ENCODE measurements around the gene VWA7.
A peak's percentile ranks its signal among the peaks of the same experiment; 100 is the strongest.

The VWA7 gene

GRCh38 chr6:31729979-31730630, 47.0 kb downstream of the VWA7 start:
- peak in 1 of 2 donors; percentile 50 for DNase-seq (ENCODE audit: low read depth in 2 of 2)

DNA sequence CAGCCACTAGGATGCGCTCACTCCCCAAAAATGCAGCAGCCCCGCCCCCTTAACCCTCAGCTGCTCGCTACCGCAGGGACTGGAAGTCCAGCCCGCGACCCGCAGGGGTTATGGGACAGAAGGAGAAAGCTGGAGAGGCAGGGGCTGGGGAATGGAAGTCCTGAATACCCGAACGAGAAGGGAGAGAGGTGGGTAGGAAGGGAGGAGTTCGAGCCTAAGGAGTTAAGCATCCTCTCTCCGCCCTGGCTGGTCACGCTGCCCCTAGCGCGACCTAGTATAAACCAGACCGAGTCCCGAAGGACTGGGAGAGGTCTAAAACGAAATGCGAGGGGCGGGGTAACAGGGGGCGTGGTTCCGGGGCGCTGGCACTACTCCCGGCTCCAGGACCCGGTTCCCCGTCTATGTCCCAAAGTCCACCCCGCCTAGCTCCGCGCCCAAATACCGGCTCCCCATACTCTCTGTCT, 47.6 kb downstream of the VWA7 start:
- DNase-seq (ENCODE audit: low read depth in 2 of 2), result peak; percentile 60

DNA sequence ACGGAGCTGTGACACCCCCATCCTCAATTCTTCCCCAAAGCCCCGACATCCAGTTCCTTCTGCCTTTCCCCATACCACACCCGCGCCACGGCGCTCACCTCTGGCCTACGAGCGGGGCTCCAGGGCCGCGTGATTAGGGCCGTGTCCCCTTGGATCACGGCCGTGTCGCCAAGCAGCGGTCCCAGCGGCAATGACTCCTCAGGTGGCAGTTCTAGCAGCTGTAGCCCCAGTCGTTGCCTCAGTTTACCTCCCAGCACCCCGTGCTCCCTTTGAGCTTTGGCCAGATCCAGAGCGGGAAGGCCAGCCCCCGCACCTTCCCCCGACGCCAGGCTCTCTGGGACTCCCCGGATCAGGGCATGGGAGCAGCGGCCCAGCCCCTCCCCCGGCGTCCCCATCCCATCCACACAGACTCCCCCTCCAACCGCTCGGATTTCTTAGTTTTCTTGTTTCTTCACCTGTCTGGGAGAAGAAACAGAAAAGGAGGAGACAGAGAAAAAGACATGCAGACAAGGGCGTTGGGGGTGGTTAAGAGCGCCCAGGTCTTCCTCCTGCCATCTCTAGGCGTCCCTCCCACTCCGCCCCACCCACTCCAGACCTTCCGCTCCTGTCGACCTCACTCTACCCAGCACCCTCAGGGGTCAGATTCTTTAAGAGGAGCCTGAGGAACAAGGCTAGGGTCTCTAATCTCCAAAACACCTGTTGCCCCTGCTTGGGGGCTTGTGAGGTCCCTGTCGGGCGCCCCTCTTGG, 48.2 kb downstream of the VWA7 start, which contains the start of gene DDAH2:
Gene DDAH2 (minus strand): TSS at position 533 of the 748 bp plus-strand sequence. CDS start 138 bp downstream, at position 395.
- no peak for DNase-seq (ENCODE audit: low read depth in 2 of 2)

DNA sequence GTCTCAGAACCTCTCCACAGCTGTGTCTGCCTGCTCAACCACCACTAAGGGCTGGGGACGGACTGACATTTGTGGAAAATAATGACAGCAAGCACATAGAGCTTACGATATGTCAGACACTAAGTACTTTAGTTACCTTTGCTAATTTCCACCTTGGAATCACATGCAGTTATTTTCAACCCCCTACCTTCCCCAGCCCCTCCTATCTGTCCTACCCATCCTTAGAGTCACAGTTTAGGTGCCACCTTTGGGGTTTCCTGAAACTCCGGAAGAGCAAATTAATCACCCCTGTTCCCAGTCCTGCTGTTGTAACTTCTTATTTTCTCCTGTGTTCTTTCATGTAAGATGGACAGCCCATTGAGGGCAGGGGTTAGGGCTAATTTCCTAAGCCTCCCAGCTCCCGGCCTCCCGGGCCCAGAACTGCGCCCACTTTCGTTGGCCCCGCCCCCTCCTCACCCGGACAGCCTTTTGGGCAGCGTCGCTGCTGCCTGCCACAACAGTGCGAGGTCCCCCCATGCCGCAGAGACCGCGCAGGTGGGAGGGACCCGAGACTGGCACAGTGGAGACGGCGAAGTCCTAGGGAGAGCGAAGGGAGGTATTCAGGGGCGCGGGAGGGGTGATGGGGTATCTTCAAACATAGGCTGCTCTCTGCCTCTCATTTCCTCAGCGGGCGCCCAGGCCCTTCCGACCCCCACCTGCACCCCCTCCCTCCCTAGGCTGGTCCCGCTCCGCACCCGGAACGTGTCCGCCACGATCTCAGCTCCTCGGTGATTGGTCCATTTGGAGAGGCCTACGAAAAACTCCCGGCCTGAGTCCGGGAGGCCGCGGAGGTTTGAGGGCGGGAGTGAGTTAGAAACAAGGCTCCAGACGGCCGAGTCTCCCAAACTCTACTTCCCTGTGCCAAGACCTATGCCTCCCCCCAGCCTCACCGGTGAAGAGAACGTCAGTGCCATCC, 49.1 kb downstream of the VWA7 start:
- DNase-seq (ENCODE audit: low read depth in 2 of 2), result no peak

GRCh38 chr6:31727034-31727716, 50.0 kb downstream of the VWA7 start:
- no peak for DNase-seq (ENCODE audit: low read depth in 2 of 2)

- no peak for DNase-seq (ENCODE audit: low read depth in 2 of 2)
Observed at GRCh38 chr6:31725502-31726350, 51.4 kb downstream of the VWA7 start.

GRCh38 chr6:31723980-31724691, 53.0 kb downstream of the VWA7 start:
- no peak for DNase-seq (ENCODE audit: low read depth in 2 of 2)

DNA sequence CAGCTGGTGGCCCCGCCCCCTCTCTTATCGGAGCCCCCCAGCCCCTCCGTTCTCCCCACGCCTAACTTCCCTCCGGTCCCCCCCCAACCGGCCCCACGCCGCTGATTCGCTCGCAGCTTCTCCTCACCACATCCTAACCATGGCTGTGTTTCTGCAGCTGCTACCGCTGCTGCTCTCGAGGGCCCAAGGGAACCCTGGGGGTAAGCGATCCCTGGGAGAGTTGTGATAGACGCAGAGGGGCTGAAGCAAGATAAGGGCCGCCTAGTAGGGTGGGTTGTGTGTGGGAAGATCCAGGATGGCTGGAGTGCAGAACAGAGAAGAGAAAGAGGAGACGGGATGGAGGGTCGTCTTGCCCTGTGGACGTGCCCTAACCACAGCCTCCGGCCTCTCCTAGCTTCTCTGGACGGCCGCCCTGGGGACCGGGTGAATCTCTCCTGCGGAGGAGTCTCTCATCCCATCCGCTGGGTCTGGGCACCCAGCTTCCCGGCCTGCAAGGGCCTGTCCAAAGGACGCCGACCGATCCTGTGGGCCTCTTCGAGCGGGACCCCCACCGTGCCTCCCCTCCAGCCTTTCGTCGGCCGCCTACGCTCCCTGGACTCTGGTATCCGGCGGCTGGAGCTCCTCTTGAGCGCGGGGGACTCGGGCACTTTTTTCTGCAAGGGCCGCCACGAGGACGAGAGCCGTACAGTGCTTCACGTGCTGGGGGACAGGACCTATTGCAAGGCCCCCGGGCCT, 53.7 kb downstream of the VWA7 start, which contains the start of gene MPIG6B:
Gene MPIG6B (plus strand): TSS at position 129 of the 735 bp plus-strand sequence. CDS start 11 bp downstream, at position 140.
- DNase-seq (ENCODE audit: low read depth in 2 of 2), result no peak

GRCh38 chr6:31722173-31722572, 55.0 kb downstream of the VWA7 start:
- no peak for DNase-seq (ENCODE audit: low read depth in 2 of 2)

DNA sequence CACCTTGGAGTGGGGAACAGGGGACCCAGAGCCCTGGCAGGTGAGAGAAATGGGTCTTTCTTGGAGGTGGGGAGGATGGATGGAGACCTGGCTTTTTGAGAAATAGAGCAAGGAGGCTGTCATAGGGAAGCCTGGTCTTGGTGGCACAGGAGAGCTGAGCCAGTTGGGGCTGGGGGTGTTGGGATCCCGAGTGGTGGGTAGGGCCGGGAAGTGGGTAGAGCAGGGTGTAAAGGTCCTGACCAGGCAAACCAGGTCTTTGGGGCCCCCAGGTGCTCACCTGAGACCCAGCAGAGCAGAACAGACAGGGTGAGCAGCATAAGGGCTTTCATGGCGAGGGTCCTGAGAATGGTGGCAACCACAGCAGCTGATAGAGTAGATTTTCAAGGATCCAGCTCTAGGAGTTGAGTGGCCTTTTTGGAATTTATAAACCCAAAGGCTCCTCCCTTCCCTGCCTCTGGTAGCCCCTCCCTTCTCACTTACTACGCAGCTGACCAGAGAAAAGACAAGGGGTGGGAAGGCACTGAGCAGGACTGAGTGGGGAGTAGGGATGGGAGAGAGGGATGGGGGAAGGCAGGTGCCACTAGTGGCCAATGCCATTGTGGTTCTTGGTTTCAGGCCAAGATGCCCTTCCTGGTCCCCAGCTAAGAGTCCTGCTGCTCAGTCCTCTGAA, 55.6 kb downstream of the VWA7 start, which contains the start of gene LY6G6C:
Gene LY6G6C (minus strand): TSS at position 396 of the 670 bp plus-strand sequence. CDS start 67 bp downstream, at position 329.
- DNase-seq (ENCODE audit: low read depth in 2 of 2), result no peak

DNA sequence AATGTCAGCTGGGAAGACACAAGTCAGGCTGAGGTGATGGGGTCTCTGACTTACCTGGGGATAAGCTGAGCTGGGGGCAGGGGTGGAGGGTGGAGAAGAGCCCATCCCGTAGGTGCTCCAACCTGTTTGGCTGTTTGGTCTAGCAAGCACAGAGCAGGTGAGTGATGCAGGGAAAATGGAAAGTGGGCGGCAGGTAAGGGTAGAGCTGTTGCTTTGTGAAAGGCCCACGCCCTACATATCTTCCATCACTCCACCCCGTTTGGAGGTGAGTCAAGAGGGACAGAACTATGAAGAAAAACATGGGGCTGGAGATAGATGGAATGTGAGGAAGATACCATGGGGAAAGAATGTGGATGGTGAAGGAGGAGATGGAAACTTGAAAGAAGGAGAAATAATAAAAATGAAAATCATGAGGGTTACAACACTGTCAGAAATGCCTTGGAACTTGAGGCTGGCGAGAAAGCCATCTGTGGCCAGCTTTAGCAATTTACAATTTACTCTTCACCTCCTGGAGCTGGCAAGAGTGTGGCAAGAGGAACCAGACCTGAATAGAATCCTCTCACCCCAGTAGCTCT, 56.8 kb downstream of the VWA7 start:
- no peak for DNase-seq (ENCODE audit: low read depth in 2 of 2)

GRCh38 chr6:31719001-31719400, 58.1 kb downstream of the VWA7 start:
- no peak for DNase-seq (ENCODE audit: low read depth in 2 of 2)

DNA sequence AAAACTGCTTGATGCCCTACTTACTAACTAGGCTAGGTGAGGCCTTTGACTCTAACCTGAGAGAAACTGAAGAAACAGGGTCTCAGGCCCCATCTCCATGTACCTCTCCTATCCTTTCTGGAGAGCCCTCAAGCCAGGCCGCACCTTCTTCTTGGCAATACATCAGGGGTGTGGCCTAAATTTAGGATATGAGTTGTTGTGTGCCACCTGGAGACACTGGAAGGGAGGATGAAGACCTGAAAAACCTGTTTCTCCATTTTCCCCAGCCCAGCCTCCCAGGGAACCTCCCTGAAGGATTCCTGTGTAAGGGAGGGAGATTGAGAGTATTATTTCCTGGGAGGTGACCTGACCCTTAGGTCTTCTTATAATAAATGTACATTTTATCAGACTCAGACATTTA, 58.9 kb downstream of the VWA7 start:
- no peak for DNase-seq (ENCODE audit: low read depth in 2 of 2)

DNA sequence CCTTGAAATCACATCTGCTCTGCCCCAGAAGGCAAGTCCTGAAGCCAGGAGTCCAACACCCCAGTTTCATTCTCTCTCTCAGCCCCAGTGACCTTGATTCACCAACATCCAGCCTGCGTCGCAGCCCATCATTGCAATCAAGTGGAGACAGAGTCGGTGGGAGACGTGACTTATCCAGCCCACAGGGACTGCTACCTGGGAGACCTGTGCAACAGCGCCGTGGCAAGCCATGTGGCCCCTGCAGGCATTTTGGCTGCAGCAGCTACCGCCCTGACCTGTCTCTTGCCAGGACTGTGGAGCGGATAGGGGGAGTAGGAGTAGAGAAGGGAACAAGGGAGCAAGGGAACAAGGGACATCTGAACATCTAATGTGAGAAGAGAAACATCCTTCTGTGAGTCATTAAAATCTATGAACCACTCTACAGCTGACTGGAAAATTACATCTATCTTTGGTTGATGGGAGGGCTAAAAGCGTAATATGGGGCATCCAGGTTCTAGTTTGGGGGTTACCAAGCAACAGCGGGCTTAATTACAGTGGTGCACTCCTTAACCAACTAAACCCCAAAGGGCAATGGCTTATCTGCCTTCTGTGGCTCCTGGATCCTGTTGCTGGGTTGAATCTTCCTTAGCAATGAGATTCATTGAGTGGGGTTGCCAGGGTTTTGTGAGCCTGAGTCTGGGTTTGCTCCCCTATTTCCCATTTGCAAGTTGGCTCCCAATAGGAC, 59.5 kb downstream of the VWA7 start:
- no peak for DNase-seq (ENCODE audit: low read depth in 2 of 2)

Data from stimulated activated CD4-positive, alpha-beta T cell treated with anti-CD3 and anti-CD28 coated beads, Interleukin-1b, Interleukin-23, amount 100 ng/mL, for 1 hour (primary cell).